HUES6 (cell line): ENCODE measurements around the gene RSPH10B.
"Not testable (repeated sequence)": the region's sequence is repeated elsewhere in the genome, so short reads cannot be mapped to it uniquely, and the experiment has no call there.

Source experiments
- H3K27ac ChIP-seq: 2 replicates; pipeline ENCODE4 v1.7.0; 2013; ENCODE audit warnings: low read depth, mild to moderate bottlenecking, low read length, inconsistent platforms
- H3K27me3 ChIP-seq: 2 replicates; pipeline ENCODE4 v1.6.1; 2013; ENCODE audit warnings: low read length; ENCODE audit not compliant: control insufficient read depth, insufficient read depth
- H3K36me3 ChIP-seq: 2 replicates; pipeline ENCODE4 v1.6.1; 2013; ENCODE audit warnings: low read length; ENCODE audit not compliant: control insufficient read depth, insufficient read depth
- H3K4me1 ChIP-seq: 2 replicates; pipeline ENCODE4 v1.6.1; 2013; ENCODE audit warnings: low read length; ENCODE audit not compliant: control insufficient read depth, insufficient read depth
- H3K4me3 ChIP-seq: 2 replicates; pipeline ENCODE4 v1.5.1; 2013; ENCODE audit warnings: low read depth, low read length
- H3K9ac ChIP-seq: one replicate; pipeline ENCODE4 v1.6.1; 2013; ENCODE audit warnings: mild to moderate bottlenecking, low read length
- H3K9me3 ChIP-seq: 2 replicates; pipeline ENCODE4 v1.6.1; 2013; ENCODE audit warnings: low read depth, low read length; ENCODE audit not compliant: control insufficient read depth, insufficient read depth

RSPH10B gene

GRCh38 chr7:5970347-5970911 lies at the start of gene RSPH10B:
TSS of gene RSPH10B (minus strand) at chr7:5970689. CDS start at chr7:5967116, 3,573 bp downstream.
- H3K9me3 ChIP-seq, H3K4me1 ChIP-seq, H3K36me3 ChIP-seq, H3K27ac ChIP-seq, H3K9ac ChIP-seq, H3K27me3 ChIP-seq: not testable (repeated sequence)
- peak within 1 kb of the TSS; percentile 39 for H3K4me3 ChIP-seq

GRCh38 chr7:6016653-6016966 lies 46.1 kb upstream of the RSPH10B start:
- Histone ChIP-seq H3K36me3 (peaks cover 84% of the 10 kb centered on the region), H3K9ac (no peak overlapping the region)

DNA sequence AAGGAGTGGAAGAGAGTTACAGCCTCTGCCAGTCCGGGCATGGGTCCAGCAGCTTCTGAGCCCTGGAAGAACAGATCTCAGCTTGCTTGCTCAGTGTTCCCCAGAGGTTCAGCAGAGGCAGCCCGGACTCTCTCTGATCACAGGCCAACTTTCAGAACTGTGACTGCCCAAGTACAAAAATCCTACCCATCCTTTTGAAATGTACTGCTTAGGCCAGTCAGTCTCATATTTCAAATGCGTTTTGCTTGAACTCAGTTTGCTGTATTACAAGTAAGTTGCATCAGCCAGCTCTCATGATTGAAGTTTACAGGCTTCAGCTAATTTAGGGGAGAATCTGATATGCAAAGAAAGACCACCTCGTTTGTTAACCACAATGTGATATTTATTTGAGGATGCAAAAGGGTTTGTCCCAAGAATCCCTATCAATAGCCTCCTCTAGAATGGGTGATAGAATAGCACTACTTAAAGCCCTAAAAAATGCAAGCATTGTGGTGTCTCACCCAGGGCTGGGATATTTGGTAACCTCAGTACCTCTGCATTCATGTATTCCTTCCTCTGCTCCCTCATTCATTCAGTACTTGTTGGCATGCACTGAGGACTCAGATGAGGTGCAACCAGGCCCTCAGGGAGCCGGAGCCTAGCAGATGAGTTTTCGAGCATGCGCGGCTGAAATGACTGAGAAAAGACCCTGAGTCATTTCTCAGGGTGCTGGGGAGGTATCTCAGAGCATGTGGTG lies 45.6 kb upstream of the RSPH10B start:
- Histone ChIP-seq H3K9me3 (no peaks in the 10 kb centered on the region), H3K9ac (no peak overlapping the region), H3K36me3 (peaks cover 84% of the 10 kb centered on the region), H3K4me1 (no peaks in the 10 kb centered on the region), H3K27ac (no peak overlapping the region), H3K27me3 (no peaks in the 10 kb centered on the region), H3K4me3 (no peak overlapping the region)

More at GRCh38 chr7:6016653-6016966, 46.1 kb upstream of the RSPH10B start:
- H3K9me3 ChIP-seq = no peaks in the 10 kb centered on the region
- H3K27ac ChIP-seq = no peak overlapping the region
- no peak overlapping the region for H3K4me3 ChIP-seq
- no peaks in the 10 kb centered on the region for H3K27me3 ChIP-seq
- no peaks in the 10 kb centered on the region for H3K4me1 ChIP-seq

GRCh38 chr7:6012355-6013104 lies 42.0 kb upstream of the RSPH10B start:
- peaks cover 4% of the 10 kb centered on the region; the same call in 1 of the 2 replicates for H3K4me1 ChIP-seq
- peaks cover 60% of the 10 kb centered on the region for H3K36me3 ChIP-seq
- H3K9ac ChIP-seq = peak overlapping the region; percentile 37
- H3K4me3 ChIP-seq = no peak overlapping the region
- no peak overlapping the region for H3K27ac ChIP-seq
- H3K27me3 ChIP-seq = no peaks in the 10 kb centered on the region
- no peaks in the 10 kb centered on the region for H3K9me3 ChIP-seq

DNA sequence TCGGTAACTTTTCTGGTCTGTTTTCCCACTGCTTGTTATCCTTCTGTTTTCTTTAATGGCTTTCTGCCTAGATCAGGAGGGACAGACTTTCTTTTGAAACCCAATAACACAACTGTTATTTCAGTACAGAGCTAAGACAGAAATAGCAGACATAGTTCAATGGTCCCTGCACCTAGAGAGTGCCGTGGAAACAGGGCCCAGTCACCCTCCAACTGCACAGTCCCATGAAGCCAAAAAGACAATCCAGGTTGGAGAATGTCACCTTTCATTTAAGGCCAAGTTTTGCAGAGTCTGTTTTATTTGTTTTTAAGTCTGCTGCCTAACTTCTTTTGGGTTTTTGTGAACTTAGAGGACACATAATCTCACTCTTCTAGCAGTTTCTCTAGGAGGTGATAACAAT lies 41.1 kb upstream of the RSPH10B start:
- H3K4me3 ChIP-seq = no peak overlapping the region

GRCh38 chr7:6010370-6010769 lies 39.9 kb upstream of the RSPH10B start:
- peaks cover 39% of the 10 kb centered on the region for H3K36me3 ChIP-seq

More for the DNA sequence above, 41.1 kb upstream of the RSPH10B start:
- H3K9ac ChIP-seq = no peak overlapping the region
- H3K4me1 ChIP-seq = peaks cover 4% of the 10 kb centered on the region; the same call in 1 of the 2 replicates
- no peak overlapping the region for H3K27ac ChIP-seq
- H3K9me3 ChIP-seq = no peaks in the 10 kb centered on the region
- H3K36me3 ChIP-seq = peaks cover 50% of the 10 kb centered on the region
- no peaks in the 10 kb centered on the region for H3K27me3 ChIP-seq

DNA sequence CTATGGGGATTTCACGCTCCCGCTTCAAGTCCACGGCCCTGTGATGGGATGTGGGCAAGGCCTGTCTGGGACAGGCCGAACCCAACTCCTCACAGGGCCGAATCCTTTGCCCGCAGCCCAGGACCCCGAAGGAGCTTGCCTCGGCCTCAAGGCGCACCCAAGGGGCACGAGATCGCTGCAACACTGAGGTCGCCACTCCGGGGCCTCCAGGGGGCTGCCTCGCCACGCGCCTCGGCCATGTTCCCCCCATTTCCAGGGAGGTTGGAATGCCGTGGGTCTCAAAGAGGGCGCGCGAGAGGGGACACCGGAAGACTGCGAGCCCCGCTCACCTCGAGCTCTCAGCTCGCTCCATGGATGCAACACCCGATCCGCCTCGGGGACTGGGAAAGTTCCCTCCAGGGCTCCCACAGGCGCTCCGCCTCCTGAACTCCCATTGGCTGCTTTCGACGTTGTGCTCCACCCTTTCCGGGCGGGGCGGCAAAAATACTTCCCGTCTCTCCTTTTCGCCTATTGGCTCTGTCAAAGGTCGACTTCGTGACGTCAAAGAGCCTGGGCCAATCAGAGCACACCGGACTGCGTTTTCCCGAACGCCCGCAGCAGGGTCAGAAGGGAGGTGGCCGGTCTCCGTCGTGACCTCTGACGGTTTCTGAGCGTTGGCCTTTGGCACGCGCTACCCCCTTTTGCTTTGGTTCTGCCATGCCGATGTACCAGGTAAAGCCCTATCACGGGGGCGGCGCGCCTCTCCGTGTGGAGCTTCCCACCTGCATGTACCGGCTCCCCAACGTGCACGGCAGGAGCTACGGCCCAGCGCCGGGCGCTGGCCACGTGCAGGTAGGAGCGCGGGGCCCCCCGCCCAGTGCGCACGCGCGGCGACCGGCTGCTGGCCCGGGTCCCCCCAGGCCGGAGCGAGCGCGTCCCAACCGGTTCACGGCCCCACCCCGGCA lies 38.5 kb upstream of the RSPH10B start, which contains the start of the genes AIMP2 and PMS2:
Gene AIMP2, plus strand, starts transcription at position 605 of the 944 bp plus-strand sequence. Its CDS starts 92 bp downstream, at position 697.
Gene PMS2, minus strand, starts transcription at position 382 of the 944 bp plus-strand sequence. Its CDS starts 30 bp downstream, at position 352.
- no peaks in the 10 kb centered on the region for H3K9me3 ChIP-seq
- H3K4me1 ChIP-seq = peaks cover 4% of the 10 kb centered on the region; the same call in 1 of the 2 replicates
- peaks cover 37% of the 10 kb centered on the region for H3K36me3 ChIP-seq
- no peaks in the 10 kb centered on the region for H3K27me3 ChIP-seq
- H3K4me3 ChIP-seq = peak within 1 kb of the TSS; percentile 82
- peak within 1 kb of the TSS; percentile 97 for H3K9ac ChIP-seq
- H3K27ac ChIP-seq = peak within 1 kb of the TSS; percentile 87

More at GRCh38 chr7:6010370-6010769, 39.9 kb upstream of the RSPH10B start:
- H3K9me3 ChIP-seq, H3K27me3 ChIP-seq, H3K4me1 ChIP-seq, H3K9ac ChIP-seq, H3K27ac ChIP-seq: not testable (repeated sequence)
- H3K4me3 ChIP-seq = peak overlapping the region; percentile 82

- H3K27ac ChIP-seq, H3K27me3 ChIP-seq, H3K4me1 ChIP-seq, H3K9me3 ChIP-seq: not testable (repeated sequence)
- peaks cover 37% of the 10 kb centered on the region for H3K36me3 ChIP-seq
- H3K4me3 ChIP-seq = peak overlapping the region; percentile 82
- H3K9ac ChIP-seq = peak overlapping the region; percentile 83
Measured at GRCh38 chr7:6007835-6008590, 37.5 kb upstream of the RSPH10B start.

GRCh38 chr7:6007386-6007785 lies 36.9 kb upstream of the RSPH10B start:
- H3K36me3 ChIP-seq = peaks cover 35% of the 10 kb centered on the region
- H3K27ac ChIP-seq = no peak overlapping the region
- no peaks in the 10 kb centered on the region for H3K27me3 ChIP-seq
- no peaks in the 10 kb centered on the region for H3K9me3 ChIP-seq
- H3K4me3 ChIP-seq = no peak overlapping the region
- H3K4me1 ChIP-seq = peaks cover 4% of the 10 kb centered on the region; the same call in 1 of the 2 replicates
- H3K9ac ChIP-seq = no peak overlapping the region
